GM12878 (cell line): ENCODE measurements around the gene DSTN.

ENCODE experiments used
- CTCF ChIP-seq, 3 experiments: IDR thresholded peaks in 2 of 3; conservative IDR thresholded peaks in 1 of 3; 2 replicates each; pipeline ENCODE4 v1.5.1; 2011; ENCODE audit warnings: low read depth in 3 of 3, low read length in 3 of 3, mild to moderate bottlenecking in 3 of 3, control low read depth in 2 of 3, moderate library complexity in 2 of 3, inconsistent platforms in 1 of 3, mixed read lengths in 1 of 3; ENCODE audit not compliant: control insufficient read depth in 2 of 3, insufficient read depth in 1 of 3; ENCODE audit errors: extremely low read depth in 1 of 3
- ETV6 ChIP-seq, 2 experiments: fragments of 450-650 bp in 1 of 2; IDR thresholded peaks in 1 of 2; conservative IDR thresholded peaks in 1 of 2; 2 replicates each; pipeline ENCODE4 v1.6.1; 2014; ENCODE audit warnings: antibody characterized with exemption in 1 of 2, borderline replicate concordance in 1 of 2, low read depth in 1 of 2, mild to moderate bottlenecking in 1 of 2, moderate library complexity in 1 of 2
- JUNB ChIP-seq: IDR thresholded peaks from 2 replicates; pipeline ENCODE4 v1.6.1; 2016; ENCODE audit warnings: antibody characterized with exemption, mild to moderate bottlenecking
- NFIC ChIP-seq: IDR thresholded peaks from 2 replicates; pipeline ENCODE4 v1.6.1; 2012; ENCODE audit warnings: low read depth, mild to moderate bottlenecking, inconsistent platforms, low read length, moderate library complexity
- POLR2A ChIP-seq: IDR thresholded peaks from 2 replicates; pipeline ENCODE4 v1.6.1; 2011; ENCODE audit warnings: low read depth, mild to moderate bottlenecking, low read length
- RFX5 ChIP-seq: IDR thresholded peaks from 2 replicates; pipeline ENCODE4 v1.6.1; 2011; ENCODE audit warnings: low read depth, low read length, improper control_type of control experiment
- YY1 ChIP-seq: IDR thresholded peaks from 2 replicates; pipeline ENCODE4 v1.6.1; 2011; ENCODE audit warnings: low read depth, mild to moderate bottlenecking, low read length

- TF ChIP-seq ETV6 (conservative IDR thresholded peaks at IDR 0.05 in 1 of 2, IDR thresholded peaks at IDR 0.05 in 1 of 2; ENCODE audit: borderline replicate concordance in 1 of 2, low read depth in 1 of 2) (no peak), POLR2A (no peak), CTCF (IDR thresholded peaks at IDR 0.05 in 2 of 3, conservative IDR thresholded peaks at IDR 0.05 in 1 of 3; ENCODE audit: control insufficient read depth in 2 of 3, extremely low read depth in 1 of 3, insufficient read depth in 1 of 3, low read depth in 3 of 3, low read length in 3 of 3) (no peak), RFX5 (no peak), YY1 (no peak), NFIC (no peak), JUNB (no peak)
Measured at GRCh38 chr20:17586250-17586649, 16.4 kb downstream of the DSTN start.
